SIG-M5 treated with dmso at 0.1 percent for 504 hours (cell line): ENCODE results near the gene PIWIL4.
A peak's percentile ranks its signal among the peaks of the same experiment; 100 is the strongest.
"Not testable (repeated sequence)": the region's sequence is repeated elsewhere in the genome, so short reads cannot be mapped to it uniquely, and the experiment has no call there.

Experiments
- DNase-seq: peaks from one replicate; lab custom pipeline; 2025; ENCODE audit not compliant: unreplicated experiment; lab: John Stamatoyannopoulos, UW

The PIWIL4 gene

DNA sequence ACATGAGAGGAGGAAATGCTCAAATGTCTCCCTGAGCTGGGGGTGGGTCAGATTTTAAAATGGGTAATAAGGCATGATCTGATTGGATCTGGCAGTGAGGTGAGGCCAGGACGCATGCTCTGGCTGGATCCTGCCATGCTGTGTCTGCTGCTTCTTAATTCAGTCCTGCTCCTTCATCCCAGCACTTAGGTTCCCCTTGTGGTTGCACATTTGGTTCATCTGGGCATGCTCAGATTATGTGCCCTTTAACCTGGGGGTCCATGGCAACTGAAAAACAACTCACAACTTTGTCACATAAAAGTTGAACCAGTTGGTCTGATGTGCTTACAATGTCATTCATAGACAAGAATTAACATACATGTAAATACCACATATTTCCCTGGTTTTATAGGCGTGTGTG is 67.9 kb downstream of the PIWIL4 start:
- DNase-seq, result no peak

DNA sequence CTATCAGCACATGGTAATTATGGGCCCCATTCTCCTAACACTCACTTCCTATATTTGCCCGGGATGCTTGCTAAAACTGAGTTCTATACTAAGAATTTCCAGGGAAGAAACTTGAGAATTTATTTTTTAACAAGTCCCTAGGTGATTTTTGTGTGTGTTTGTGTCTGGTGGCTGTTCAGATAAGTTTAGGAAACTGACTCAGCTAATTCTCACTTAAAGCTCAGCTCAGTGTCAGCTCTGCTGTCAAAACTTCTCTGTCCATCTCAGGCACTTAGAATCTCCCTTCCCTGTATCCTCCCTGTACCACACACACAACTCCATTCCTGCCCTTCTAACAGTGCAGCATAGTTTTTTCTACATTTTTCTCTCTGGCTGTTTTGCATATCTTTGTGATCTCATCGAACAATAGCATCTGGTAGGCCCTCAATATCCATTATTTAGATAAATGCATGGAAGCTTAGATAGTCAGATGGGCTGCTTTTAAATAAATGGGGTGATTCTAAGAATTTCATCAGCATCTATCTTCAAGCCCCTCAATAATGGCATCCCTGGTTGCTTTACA is 69.3 kb downstream of the PIWIL4 start:
- no peak for DNase-seq

DNA sequence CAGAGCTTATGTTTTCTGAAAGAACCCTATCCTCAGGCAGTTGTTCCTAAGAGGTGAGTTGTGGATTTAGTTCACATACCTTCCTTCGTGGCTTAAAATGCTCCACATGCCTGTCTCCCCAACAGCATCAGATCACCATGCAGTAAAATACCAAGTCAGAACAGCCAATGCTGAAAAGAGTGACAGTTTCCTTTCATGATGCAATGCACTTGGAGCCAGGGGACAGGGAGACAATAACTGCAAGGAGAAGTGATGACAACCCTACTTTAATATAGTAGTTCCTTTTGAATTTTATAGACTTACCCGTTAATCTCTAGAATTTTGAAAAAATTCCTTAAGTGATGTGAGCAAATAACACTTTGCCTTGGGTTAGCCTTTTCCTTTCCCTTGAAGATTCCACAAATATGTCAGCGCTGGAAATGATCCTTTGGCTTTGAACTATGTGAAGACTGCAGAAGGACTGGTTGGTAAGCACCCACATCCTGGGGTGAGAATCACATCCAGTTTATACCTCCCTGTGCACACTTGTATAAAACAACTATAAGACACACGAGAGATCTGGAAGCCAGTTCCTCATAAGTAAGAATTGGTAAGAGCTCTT is 71.2 kb downstream of the PIWIL4 start:
- DNase-seq, result peak; percentile 74

DNA sequence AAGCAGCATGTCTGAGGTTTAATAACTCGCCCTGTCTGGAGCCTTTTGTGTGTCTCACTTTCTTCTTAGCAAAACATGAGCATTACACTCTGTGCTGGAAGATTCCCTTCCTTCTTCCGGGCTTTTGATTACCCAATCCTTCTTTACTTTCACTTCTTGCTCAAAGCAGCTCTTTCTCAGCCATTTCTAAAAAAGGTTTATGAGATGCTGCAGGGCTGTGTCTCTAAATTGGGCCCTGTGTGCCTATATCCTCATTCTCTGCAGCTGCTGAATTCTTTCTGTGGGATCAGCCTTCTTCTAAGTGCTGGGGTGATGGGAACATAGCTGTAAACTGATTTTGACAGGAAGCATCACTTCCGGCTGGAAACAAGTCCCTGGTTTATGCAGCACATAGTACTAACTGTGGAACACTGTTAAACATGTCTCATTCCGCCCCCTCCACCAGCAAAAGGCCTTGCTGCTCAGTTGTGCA is 71.8 kb downstream of the PIWIL4 start:
- DNase-seq, result peak; percentile 97

DNA sequence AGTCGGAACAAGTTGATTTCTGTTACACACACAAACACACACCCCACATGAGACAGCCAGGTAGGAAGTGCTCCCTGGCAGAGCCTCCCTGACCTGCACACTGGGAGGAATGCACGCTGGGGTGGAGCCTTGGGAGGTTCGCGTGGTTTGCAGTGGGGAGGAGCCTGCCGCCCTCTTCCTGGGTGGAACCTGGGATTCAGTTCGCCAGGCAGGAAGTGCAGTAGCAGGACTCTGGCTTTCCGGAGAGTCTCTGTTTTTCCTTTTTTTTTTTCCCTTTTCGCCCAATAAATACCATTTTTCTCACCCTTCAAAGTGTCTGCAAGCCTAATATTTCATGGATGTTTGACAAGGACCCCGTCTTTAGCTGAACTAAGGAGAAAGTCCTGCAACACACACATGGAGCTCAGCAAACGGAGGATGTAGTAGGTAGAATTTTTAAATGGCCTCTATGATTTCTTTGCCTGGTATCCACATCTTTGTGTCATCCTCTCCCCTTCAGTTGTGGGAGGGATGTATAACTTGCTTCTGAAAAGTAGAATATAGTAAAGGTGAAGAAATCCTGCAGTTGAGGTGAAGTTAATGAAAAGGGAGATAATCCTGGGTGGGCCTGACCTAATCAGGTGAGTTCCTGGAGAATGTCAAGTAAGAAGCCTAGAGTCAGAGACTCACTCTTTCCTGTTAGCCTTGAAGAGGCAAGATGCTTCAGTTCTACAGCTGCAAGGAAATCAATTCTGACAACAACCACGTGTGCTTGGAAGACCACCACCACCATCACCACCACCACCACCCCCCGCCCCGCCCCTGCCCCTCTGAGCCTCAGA is 72.9 kb downstream of the PIWIL4 start:
- no peak for DNase-seq

DNA sequence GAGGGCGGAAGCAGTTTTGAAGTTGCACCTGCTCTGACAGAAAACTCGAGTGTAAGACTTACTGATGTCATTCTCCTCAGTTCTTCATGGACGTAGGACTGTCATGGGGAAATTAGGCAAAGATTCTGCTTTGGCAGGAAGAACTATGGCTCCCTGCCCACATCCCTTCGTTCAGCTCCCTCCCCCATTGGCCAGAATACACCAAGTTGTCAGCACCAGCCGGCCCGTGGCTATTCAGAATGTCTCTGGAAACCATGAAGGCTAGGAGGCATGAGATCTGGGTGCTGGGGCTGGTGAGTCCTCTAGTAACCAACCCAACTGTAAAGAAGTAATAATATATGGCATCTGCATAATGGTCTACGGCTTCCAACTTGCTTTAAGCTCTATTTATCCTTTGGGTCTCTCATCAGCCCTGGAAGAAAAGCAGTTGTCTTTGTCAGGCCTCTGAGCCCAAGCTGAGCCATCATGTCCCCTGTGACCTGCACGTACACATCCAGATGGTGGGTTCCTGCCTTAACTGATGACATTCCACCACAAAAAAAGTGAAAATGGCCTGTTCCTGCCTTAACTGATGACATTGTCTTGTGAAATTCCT is 74.1 kb downstream of the PIWIL4 start:
- no peak for DNase-seq

DNA sequence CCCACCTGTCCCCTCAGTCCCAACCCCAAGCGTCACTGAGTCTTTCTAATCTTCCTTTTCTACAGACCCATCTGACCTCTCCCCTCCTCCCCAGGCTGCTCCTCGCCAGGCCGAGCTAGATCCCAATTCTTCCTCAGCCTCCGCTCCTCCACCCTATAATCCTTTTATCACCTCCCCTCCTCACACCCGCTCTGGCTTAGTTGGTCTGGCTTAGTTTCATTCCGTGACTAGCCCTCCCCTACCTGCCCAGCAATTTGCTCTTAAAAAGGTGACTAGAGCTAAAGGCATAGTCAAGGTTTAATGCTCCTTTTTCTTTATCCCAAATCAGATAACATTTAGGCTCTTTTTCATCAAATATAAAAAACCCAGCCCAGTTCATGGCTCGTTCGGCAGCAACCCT is 76.0 kb downstream of the PIWIL4 start:
- DNase-seq, result not testable (repeated sequence)

DNA sequence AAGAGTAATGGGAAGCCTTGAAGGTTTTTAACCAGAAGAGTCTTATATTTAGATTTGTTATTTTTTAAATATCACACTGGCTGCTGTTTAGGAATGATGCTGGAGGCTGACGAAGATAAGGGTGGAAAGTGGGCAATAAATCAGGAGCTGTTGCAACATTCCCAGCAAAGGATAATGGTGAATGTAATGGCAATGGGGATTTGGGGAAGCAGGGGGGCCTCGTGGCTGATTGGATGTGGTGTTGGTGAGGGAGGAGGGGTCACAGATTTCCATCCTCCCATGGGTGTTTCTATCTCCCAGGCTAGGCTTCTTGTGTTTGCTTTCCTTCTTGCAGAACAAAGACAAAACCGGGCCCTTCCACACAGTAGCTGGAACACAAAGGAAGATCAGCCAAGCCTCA is 80.8 kb downstream of the PIWIL4 start:
- DNase-seq, result no peak

DNA sequence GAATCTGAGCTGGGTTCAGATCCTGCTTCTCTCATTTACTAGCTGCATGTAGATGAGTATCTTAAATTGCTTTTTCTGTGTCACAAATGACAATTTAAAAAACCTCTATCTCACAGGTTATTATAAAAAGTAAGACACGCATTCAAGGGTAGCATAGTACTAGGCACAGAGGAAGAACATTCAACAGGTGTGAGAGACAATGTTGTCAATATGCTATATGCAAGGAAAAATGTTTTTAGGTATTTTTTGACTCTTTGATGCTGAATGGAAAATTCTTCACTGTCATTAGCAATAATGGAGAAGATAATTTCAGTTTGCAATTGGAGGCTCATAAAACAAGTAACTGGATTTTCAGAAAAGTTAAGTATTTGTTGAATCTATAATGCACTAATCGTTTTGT is 81.6 kb downstream of the PIWIL4 start:
- DNase-seq, result no peak

DNA sequence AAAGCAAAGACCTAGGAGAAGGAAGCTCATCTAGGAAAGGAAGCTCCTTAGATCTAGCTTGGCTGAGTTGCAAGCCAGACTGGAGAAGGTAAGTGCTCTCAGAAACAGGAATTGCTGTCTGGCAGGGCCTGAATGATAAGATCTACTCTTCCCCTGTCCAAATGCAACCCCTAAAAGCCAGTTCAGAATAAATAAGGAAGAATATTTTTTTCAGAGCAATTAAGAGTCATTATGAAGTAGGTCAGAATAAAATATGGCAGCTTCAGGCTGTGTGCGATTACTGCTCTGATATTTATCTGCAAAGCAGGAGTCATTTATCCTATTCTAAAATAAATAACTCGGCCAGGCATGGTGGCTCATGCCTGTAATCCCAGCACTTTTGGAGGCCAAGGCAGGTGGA is 82.1 kb downstream of the PIWIL4 start:
- no peak for DNase-seq

DNA sequence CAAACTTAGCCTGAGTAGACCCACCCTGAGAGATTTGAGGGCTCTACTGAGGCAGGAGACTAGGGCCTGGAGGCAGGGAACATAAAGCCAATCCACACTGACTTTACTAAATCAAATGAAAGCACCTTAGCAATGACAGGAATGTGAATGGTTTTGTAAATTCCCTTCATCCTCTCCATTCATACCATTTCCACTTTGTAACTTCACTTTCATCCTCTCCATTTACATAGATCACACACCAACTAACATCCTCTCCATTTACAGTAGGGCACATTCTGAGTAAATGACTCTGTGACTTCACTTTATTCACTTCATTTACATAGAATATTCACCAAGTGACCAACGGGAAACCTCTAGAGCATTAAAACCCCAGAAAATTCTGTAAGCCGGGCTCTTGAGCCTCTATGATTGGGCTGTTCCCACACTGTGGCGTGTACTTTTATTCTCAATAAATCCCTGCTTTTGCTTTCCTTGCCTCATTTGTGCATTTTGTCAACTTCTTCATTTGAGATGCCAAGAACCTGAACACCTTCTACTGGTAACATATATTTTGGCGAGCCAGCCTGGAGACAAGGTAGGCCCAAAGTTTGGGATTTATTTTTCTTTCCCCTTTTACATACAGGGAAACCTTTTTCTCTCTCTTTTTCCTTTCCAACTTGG is 82.9 kb downstream of the PIWIL4 start:
- DNase-seq, result no peak

DNA sequence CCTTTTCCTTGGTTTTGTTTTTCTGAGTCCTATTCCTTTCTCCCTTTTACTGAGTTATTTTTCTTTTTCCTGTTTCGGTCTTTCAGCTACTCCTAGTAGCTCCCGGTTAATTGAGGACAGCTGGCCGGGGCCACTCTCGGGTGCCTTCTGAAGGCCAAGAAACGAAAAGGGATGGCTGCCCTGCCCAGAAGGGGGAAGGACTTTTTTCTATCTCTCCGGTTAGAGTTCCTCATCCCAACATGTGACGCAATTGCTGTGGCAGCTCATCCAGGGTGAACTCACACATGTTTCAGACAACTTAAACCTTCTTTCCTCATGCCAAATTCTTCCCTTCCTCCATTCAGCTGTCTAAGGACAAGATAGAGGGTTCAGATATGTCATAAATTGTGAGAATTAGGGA is 83.6 kb downstream of the PIWIL4 start:
- peak; percentile 57 for DNase-seq

DNA sequence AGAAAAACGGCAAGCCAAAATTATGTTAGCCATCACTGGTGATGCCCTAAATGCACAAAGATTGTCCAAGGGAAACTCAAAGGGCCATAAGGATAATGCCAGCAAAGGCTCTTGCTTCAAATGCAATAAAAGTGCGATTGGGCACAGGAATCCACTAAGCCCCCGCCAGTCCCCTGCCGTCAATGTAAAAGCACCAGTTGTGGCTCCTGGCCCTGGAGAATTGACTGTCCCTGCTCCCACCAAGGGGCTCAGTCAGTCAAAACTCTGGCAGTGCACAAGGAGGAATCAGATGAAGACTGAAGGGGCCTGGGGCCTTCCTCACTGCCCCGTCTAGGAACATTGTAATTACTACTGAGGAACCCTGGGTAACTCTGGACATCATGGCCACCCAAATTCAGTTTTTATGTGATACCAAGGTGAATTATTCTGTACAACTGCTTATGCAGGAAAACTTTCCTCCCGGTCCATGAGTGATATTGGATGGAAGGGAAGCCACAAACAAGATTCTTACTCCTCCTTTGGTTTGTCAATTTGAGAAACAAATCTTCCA is 85.6 kb downstream of the PIWIL4 start:
- no peak for DNase-seq

DNA sequence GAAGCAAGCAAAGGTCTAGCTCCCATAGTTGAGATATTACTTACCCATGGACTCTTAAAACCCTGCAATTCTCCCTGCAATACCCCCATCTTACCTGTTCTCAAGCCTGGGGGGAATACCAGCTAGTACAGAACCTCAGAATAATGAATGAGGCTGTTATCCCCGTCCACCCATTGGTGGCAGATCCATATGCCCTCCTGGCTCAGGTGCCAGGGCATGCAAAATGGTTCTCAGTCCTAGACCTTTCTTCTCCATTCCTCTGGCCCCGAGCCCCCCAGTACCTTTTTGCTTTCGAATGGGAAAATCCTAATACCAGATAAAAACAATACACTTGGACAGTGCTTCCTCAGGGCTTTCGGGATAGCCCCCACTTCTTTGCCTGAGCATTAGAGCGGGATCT is 86.4 kb downstream of the PIWIL4 start:
- no peak for DNase-seq

DNA sequence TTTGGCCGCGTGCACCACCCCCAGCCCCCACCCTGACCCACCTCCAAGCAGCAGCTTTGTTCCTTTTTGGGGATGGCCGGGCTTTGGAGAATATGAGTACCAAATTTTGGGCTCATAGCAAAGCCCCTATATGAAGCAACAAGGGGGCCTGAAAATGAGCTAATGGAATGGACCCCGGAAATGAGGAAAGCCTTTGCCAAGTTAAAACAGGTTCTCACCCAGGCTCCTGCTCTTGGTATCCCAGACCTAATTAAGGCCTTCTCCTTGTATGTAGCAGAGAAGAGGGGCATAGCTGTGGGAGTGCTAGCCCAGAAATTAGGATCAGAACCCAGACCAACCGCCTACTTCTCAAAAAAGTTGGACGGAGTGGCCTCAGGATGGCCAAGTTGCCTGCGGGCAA is 87.0 kb downstream of the PIWIL4 start:
- DNase-seq, result no peak

DNA sequence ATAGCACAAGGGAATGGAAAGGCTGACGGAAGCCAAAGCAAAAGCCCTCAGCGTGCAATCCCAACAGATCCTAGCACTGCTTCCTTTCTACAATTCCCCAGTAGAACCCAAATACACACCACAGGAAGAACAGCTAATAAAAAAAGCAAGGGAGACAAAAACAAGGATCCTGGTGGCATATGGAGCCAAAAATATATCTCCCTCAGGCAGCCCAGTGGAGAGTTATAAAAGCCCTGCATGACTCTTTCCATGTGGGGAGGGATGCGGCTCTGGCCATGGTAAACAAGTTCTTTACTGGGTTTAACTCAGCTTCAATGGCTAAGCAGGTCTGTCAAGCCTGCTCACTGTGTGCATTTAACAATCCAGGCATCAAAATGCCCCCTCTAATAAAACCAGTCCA is 88.1 kb downstream of the PIWIL4 start:
- DNase-seq, result no peak

DNA sequence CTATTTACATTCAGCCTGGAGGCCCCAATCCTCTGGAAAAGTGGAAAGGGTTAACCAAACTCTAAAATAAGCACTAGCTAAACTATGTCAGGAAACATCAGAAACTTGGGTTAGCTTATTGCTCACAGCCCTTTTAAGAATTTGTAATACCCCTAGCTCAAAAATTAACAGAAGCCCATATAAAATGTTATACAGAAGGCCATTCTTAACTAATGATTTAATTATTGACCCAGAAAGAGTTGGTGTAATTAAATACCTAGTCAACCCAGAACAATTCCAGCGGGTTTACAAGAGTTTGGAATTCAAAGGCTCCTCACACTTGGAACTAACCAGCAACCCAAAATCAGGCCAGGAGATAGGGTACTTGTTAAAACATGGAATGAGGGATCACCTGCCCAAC is 88.8 kb downstream of the PIWIL4 start:
- DNase-seq, result no peak

DNA sequence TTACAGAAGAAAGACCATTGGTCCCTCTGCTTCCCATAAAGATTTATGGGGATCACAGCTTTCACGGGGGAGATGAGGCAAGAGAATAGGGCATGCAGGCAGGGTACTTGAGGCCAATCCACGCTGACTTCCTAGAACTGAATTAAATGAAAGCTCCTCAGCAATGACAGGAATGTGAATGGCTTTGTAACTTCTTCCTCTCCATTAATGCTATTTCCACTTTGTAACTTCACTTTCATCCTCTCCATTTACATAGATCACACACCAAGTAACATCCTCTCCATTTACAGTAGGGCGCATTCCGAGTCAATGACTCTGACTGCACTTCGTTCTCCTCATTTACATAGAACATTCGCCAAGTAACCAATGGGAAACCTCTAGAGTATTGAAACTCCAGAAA is 89.8 kb downstream of the PIWIL4 start:
- no peak for DNase-seq

DNA sequence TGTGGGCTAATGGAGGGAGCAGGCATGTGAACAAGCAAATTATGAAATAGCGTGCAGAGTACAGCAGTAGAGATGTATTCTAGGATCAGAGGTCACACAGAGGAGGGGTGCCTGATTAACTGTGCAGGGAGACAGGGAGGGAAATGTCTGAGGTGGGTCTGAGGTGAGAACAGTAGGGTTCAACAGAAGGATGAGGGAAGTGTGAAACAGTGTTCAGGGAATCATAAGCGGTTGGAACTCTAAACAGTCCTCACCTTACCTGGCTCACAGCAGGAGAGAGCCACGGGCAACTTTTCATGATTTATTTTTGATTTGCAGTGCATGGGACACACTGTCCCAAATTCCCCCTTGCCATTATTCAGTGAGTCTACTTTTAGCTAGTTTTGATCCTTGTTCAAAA is 90.5 kb downstream of the PIWIL4 start:
- no peak for DNase-seq

DNA sequence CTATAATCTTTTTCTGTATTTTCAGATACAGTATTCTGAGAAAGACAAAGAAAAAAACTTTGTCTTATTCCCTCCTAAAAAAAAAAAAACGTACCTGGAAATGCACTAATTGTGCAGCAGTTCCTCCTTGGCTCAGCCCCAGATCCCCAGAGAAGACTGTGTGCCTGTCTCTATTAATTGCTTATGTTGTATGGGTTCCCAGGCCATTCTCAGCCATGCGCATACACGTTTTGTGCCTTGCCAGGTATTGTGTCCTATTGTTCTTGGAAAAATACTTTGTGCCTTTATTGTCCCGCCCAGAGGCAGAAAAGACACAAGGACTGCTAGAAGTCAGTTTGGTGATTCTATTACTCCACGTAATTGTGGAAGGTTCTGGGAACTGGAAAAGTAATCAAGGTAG is 91.2 kb downstream of the PIWIL4 start:
- DNase-seq, result no peak

DNA sequence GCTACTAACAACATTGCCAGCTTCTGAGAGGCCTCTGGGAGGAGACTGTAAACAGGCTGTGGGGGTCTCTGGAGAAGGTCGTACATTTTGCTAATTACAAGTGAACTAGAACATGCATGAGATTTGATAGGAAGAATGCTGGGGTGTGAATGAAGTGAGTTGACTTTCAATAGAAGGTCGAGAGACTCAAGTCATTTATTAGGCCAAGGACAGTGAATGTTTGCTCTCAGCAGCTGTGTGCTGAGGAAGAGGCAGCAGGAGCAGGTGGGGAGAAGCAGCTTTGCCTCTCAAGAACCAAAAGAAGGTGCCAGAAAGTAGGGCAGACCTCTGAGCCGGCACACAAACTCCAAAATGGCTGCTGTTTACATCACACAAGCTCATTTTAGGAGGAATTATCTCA is 91.7 kb downstream of the PIWIL4 start:
- no peak for DNase-seq
